Psoas muscle (tissue), 8 donors: ENCODE data around the gene ZNF571. TPM values are rescaled to one million over a fixed set of nuclear protein-coding genes. Genes with fewer than 3 reads are reported as not detected.

ENCODE experiments used
- ATAC-seq, 4 donors: fragments of 200-7000 bp; cut with Tn5 transposase; one replicate each; pipeline ENCODE4 v1.9.1; 2020; ENCODE audit warnings: moderate library complexity in 3 of 4, mild to moderate bottlenecking in 2 of 4
- DNase-seq, 2 donors: peaks; one replicate each; pipeline ENCODE4 v3.0.0-alpha.2; 2020
- H3K27ac ChIP-seq: fragments of 200-600 bp; one replicate; pipeline ENCODE4 v1.8.0; 2022
- H3K27me3 ChIP-seq, 3 donors: fragments of 200-600 bp in 1 of 3; one replicate each; pipeline versions ENCODE4 v1.6.1 to v1.8.0; 2013 to 2022; ENCODE audit warnings: low read length in 2 of 3, mild to moderate bottlenecking in 2 of 3, moderate library complexity in 1 of 3; ENCODE audit not compliant: insufficient read depth in 3 of 3
- H3K36me3 ChIP-seq, 2 donors: fragments of 200-600 bp in 1 of 2; one replicate each; pipeline versions ENCODE4 v1.6.1 to v1.8.0; 2013 to 2022; ENCODE audit warnings: low read depth in 1 of 2, mild to moderate bottlenecking in 1 of 2, moderate library complexity in 1 of 2; ENCODE audit not compliant: insufficient read depth in 1 of 2
- H3K4me1 ChIP-seq: fragments of 200-600 bp; one replicate; pipeline ENCODE4 v1.8.0; 2022
- H3K4me3 ChIP-seq: fragments of 200-600 bp; one replicate; pipeline ENCODE4 v1.8.0; 2022; ENCODE audit warnings: mild to moderate bottlenecking
- H3K9me3 ChIP-seq: fragments of 200-600 bp; one replicate; pipeline ENCODE4 v1.8.0; 2022
- CTCF ChIP-seq: fragments of 200-600 bp; IDR thresholded peaks from one replicate; pipeline ENCODE4 v1.8.0; 2022; ENCODE audit warnings: antibody characterized with exemption
- WGBS, 3 donors: extraction: QIAGEN DNeasy Blood & Tissue Kit; methylation state at CpG; one replicate each; pipeline versions ENCODE4 v1.1.6 to v1.1.7; 2013; 5-methylcytosine and 5-hydroxymethylcytosine counted together
- intact Hi-C, 2 donors: fragments of 100-400 bp; cut with DNase I; formaldehyde crosslinking; loops; one replicate each; pipeline versions ENCODE4 v1.11.0 to v1.14.2; 2022
- long read RNA-seq, 2 donors: library from polyadenylated mRNA; unstranded; transcript quantifications; one replicate each; pipeline ENCODE4 v2.0.0, GENCODE V29; 2021
- polyA plus RNA-seq, 3 donors: library from polyadenylated mRNA; stranded (reverse); fragments of 200-250 nt; gene quantifications; one replicate each; pipeline ENCODE4 v1.2.3, GENCODE V29; 2013
- total RNA-seq, 4 donors: library from RNA; stranded (reverse); fragmentation: NEBNext Ultra II Directional in 2 of 4; extraction: Animal tissue kit (Norgen Biotek cat#: 25700) in 2 of 4; gene quantifications; one replicate each; pipeline versions ENCODE4 v1.2.1 to v1.2.4, GENCODE V29; 2021 to 2023
- donor health status: healthy with polysubstance abuse.
- donor health status: DM: no; HTN: no; CAD: no; lungs with moderate emphysema.
- donor health status: Bipolar disorder and iron deficiency.
- donor health status: healthy.
- donor health status: DM: yes; HTN: yes; CAD: no.
- donor health status: DM: no; HTN: no; CAD: no.
- donor health status: DM: no; HTN: no; CAD: no.
- donor health status: DM: yes; HTN: yes; CAD: no.

Gene ZNF571
- total RNA-seq, result 1 to 10 TPM; 1.3 to 2.4 (median 1.8) TPM
- polyA plus RNA-seq, result 1 to 10 TPM in 2 of 3 donors, under 1 TPM in 1; 0.96 to 3.7 (median 1.2) TPM
- long read RNA-seq, donor 1, partial matches to known transcripts, result 2 of 5 reads
- long read RNA-seq, donor 1, other reads (novel, unspliced or antisense), result 2 of 5 reads
- long read RNA-seq, donor 2, partial matches to known transcripts, result 1 of 1 reads
- long read RNA-seq, donor 2, other reads (novel, unspliced or antisense), result 0 of 1 reads

DNA sequence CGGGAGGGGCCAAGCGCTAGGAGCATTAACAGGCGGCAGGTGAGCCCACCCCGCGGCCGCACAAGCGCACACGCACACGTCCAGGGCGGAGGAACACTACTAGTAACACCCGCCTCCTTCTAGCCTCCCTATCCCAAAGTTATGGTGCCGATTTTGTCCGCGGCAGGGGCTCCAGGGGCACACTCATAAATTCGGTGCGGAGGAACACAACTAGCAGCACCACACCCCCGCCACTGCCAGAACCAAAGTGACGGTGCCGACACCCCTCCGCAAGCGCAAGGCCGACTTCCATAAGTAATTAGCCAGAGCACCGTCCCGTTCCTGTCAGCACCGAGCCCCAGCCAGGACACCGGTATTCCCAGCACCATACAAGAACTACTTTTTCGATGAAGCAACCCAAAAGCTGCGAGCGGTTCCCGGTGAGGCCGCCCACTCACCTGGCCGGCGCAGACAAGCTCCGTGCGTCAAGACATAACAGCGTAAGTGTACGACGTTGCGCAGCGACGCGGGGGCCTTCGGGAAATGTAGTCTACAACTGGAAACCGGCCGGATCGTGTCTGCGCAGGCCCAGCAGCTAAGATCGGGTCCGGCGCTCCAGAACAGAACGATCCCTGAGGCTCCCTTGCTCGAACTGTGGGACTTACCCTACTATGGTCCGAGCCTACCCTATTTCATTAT lies at the start of gene ZNF571, which contains the start of gene ZNF540:
Gene ZNF571, minus strand, starts transcription at position 489 of the 678 bp plus-strand sequence. CDS start 8,116 bp downstream, outside the sequence.
Gene ZNF540, plus strand, starts transcription at position 573 of the 678 bp plus-strand sequence. CDS start 3,572 bp downstream, outside the sequence.
- DNase-seq, result peak; percentile 93 to 95
- H3K27ac ChIP-seq, result peak within 1 kb of the TSS; percentile 82
- H3K36me3 ChIP-seq, result peaks cover 4 to 13% of the 10 kb centered on the region in 2 donors
- H3K4me1 ChIP-seq, result peaks cover 16% of the 10 kb centered on the region
- 0 to 1% (median 1%) methylated on average over 51 to 53 of the region's 53 CpGs for WGBS, 3 donors
- peaks cover 35% of the 10 kb centered on the region for H3K9me3 ChIP-seq
- H3K27me3 ChIP-seq, result no peaks in the 10 kb centered on the region
- peak; percentile 99 to 100 (median 99) for ATAC-seq
- peak within 1 kb of the TSS; percentile 78 for H3K4me3 ChIP-seq
- TF ChIP-seq CTCF, result no peak
- intact Hi-C loops, result loop anchor here (5.0 to 10.0 kb wide), 3 partner anchors 60 to 120 kb away; partner anchors contain the start of gene ZFP30 (in 2 of the 2)

DNA sequence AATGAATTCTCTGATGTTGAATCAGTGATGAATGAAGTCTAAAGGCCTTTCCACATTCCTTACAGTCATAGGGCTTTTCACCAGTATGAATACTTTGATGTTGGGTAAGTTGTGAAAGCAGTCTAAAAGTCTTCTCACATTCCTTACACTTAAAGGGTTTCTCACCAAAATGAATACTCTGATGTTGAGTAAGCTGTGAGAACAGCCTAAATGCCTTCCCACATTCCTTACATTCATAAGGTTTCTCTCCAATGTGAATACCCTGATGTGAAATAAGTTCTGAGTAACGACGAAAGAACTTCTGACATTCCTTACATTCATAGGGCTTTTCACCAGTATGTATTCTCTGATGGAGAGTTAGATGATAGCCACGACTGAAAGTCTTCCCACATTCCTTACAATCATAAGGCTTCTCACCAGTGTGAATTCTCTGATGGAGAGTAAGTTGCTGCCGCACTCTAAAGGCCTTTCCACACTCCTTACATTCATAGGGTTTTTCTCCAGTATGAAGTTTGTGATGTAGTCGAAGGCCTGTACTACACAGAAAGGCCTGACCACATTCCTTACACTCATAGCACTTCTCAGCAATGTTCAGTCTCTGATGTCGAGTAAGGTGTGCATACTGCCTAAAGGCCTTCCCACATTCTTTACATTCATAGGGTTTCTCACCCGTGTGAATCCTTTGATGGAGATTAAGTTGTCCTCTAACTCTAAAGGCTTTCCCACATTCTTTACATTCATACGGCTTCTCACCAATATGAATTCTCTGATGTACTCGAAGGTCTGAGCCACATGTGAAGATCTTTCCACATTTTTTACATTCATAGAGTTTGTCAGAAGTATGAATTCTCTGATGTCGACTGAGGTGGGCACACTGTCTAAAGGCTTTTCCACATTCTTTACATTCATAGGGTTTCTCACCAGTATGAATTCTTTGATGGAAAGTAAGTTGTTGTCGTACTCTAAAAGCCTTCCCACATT lies 40.8 kb upstream of the ZNF571 start:
- Histone ChIP-seq H3K36me3 (peaks cover 19 to 53% of the 10 kb centered on the region in 2 donors), H3K27ac (no peak overlapping the region), H3K4me1 (no peaks in the 10 kb centered on the region), H3K4me3 (no peak overlapping the region), H3K9me3 (peaks cover 94% of the 10 kb centered on the region), H3K27me3 (no peaks in the 10 kb centered on the region)
- no peak for TF ChIP-seq CTCF
- DNase-seq (no peak), ATAC-seq (no peak)
- 94 to 95% (median 95%) methylated on average over 11 of the region's 11 CpGs for WGBS, 3 donors
- intact Hi-C loops, result no loop called here

DNA sequence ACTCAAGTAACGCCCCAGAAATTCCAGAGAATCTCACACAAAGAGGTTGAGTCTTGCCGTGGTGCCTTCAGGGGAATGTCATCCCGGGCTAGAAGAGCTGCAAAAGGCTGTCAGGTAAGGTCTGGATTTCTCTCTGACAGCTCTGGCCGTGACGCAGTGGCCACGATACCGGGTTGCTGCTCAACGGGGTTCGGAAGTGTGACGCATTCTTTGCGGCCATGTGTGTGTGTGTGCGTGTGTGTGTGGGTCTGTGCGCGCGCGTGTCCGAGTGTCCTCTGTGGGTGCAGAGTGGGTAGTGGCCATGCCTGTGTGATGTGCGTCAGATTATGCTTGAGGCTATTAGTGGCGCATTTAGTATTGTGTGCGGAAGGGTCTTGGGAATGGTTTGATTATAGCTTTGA lies 390 bp upstream of the ZNF571 start:
- intact Hi-C loops, result loop anchor here (5.0 to 10.0 kb wide), 3 partner anchors 60 to 120 kb away; partner anchors contain the start of gene ZFP30 (in 2 of the 2)
- no peak for TF ChIP-seq CTCF

DNA sequence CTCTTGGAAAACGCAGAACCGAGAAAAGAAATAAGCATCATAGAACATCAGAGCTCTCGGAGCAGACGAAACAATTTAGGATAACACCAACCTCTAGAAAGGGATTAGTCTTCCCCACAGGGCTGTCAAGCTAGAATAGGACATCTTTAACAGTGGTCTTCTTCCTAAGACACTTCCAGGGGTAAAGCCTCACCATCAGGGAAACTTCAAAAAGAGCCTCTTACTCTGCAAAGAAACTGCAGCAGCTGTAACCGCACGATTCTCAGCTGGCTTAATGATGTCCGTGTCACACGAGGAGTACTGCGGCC lies 642 bp downstream of the ZNF571 start:
- DNase-seq (no peak), ATAC-seq (no peak)
- peaks cover 4 to 8% of the 10 kb centered on the region in 2 donors for H3K36me3 ChIP-seq
- H3K27ac ChIP-seq, result peak overlapping the region; percentile 82
- WGBS, 3 donors, result 7 to 9% (median 8%) methylated on average over 9 of the region's 9 CpGs
- peaks cover 39% of the 10 kb centered on the region for H3K9me3 ChIP-seq
- no peaks in the 10 kb centered on the region for H3K27me3 ChIP-seq
- TF ChIP-seq CTCF, result no peak
- peak overlapping the region; percentile 78 for H3K4me3 ChIP-seq
- peaks cover 16% of the 10 kb centered on the region for H3K4me1 ChIP-seq
- intact Hi-C loops, result loop anchor here (5.0 to 10.0 kb wide), 3 partner anchors 61 to 119 kb away; partner anchors contain the start of gene ZFP30 (in 2 of the 2)

More for the DNA sequence above, 390 bp upstream of the ZNF571 start:
- Histone ChIP-seq H3K4me1 (peaks cover 16% of the 10 kb centered on the region), H3K4me3 (peak overlapping the region; percentile 78), H3K9me3 (peaks cover 32% of the 10 kb centered on the region), H3K36me3 (peaks cover 4 to 18% of the 10 kb centered on the region in 2 donors), H3K27me3 (no peaks in the 10 kb centered on the region), H3K27ac (peak overlapping the region; percentile 82)
- WGBS, 3 donors, result 0 to 1% (median 1%) methylated on average over 20 of the region's 20 CpGs
- peak; percentile 71 to 81 for DNase-seq
- ATAC-seq, result peak; percentile 76 to 82 (median 77)
